GM19238 (cell line): ENCODE measurements around the gene ACIN1.

Experiments
- DNase-seq: peaks from one replicate; pipeline ENCODE4 v3.0.0; 2011; ENCODE audit warnings: low spot score; ENCODE audit not compliant: insufficient read length

ACIN1 gene

DNA sequence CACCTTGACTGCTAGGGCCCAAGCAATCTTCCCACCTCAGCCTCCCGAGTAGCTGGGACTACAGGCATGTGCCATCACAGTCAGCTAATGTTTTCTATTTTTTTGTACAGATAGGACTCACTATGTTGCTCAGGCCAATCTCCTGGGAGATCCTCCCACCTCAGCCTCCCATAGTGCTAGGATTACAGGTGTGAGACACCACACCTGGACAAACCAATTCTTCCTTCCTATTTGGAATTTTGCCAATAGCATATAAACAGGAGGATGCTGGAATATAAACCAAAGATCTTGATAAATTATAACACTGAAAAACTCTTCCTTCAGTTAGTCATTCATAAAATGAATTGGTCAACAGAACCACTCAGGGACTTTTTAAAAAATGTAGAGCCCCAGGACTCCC, 8.4 kb downstream of the ACIN1 start:
- no peak for DNase-seq

DNA sequence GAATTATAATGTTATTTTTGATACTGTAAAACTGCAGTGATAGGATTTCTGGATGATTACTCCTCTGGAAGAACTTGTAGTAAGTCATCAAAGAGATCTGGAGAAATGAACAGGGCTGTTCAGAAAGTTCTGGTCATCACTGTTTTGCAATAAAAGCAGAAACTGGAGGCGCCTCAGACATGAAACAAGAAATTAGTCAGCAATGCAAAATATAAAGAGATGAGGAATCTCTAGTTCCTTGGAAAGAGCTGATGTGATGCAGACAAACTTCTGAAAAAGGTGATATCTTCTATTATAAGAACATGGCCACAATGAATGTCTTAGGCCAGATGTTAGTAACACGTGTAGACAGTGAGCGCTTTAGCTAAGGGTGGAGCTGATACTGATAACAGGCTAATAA, 9.5 kb downstream of the ACIN1 start:
- DNase-seq: no peak

DNA sequence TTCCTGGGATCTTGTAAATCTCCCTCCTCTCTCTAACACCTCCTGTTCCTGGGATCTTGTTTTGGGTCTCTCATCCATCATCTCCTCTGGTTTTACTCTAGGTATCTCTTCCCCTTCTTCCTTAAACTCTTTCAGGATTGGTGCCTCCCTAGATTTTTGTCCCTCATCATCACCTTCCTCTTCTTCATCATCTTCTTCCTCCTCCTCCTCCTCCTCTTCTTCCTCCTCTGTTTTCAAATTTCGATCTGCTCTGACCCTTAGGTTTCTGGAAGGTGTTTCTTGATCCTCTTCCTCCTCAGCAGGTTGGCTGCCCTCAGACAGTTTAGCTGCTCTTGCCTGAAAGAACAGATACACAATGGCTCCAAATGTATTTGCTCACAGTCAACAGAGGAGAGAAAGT, 14.5 kb downstream of the ACIN1 start:
- no peak for DNase-seq

DNA sequence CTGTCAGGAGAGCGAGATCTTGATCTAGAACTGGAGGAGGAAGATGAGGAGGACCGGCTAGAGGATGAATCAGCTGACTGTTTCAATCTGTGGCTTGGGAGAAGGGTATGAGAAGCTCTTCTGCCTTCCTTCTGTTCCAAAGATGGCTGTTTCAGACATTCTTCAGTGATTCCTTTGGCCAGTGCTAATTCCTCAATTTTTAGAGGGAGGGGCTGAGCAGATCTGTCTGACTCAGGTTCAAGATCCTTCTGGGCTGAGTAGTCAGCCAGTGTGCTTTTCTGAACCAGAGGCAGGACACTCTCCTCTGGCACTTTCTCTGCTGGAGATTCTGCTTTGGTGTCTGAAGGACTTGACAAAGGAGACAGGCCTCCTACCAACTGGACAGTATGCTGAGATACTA, 15.2 kb downstream of the ACIN1 start:
- no peak for DNase-seq

DNA sequence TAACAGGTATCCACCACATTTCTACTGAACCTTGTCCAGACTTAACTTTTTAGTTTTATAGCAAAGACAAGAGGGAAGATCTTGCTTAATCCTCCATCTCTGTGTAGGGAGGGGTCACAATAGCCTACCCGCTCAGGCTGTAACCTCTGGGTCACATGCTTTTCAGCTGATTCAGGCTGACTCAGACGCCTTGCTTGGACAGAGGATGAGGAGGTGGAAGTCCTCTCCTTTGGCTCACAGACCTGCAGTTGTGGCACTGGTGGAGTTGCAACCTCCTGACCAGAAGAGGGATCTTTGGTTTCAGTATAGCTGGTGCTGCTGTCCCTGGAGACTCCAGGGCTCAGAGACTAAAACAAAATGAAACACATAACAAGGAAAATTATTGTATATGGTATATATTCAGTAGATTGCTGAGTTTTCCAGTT, 16.2 kb downstream of the ACIN1 start:
- DNase-seq: no peak

DNA sequence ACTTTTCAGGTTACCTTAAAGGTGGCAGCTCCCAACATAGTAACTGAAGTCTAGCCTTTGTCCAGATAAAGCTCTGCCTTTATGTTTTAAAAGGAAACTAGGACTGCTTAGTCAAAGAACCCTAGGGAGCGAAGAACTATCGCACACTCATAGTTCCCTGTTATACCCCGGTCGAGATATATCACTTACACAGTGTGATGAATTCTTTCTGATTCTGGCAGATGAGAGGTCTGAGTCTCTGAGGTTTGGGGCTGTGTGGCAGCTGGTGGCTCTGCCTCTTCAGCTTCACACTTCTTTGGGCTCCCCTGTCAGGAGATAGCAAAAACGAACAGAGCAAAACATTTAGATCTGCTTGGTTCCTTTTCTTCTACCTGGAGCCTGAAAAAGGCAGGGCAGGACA, 17.0 kb downstream of the ACIN1 start:
- DNase-seq: no peak

DNA sequence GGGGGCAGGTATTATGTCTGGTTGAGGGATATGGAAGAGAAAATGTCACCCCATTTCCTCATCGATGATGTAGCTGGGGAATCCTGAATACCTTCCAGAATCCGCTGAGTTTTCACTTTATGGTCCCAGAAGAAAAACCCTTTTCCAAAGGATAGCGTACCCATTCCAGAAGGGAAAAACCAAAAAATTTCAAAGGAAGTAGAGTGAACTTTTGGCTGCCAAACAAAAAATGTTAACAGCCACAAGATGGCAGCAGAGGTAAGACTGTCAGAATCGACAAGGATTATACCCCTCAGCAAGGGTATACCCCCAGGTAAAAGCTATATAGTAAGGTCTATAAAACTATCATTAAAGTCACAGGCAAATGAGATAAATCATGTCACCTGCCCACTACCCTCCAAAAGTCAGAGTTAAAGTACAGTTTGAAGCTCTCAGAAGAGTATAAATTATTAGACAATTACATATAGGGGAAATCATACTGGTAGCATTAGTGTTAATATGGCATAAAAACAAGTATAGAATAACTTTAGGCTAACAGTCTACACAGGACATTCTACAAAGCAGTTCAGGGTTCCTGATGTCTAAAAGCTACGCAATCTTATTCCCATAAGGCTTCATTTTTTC, 18.0 kb downstream of the ACIN1 start:
- DNase-seq: no peak

DNA sequence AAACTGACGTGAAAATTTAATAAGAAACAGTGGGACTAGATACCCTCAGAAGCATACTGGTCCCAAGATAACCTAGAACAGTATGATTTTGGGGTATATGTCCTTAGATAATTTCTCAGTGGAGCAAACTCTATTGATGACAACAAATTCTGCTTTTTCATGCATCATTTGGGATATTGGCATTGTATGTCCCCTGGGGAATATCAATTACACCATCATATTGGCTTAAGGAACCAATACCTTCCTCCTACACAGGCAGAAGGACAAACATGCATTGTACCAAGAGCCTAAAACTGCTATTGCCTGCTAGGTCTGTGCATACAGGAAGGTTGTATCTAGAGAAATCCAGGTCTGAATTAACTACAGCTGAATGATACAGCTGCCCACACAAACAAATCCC, 20.0 kb downstream of the ACIN1 start:
- no peak for DNase-seq

DNA sequence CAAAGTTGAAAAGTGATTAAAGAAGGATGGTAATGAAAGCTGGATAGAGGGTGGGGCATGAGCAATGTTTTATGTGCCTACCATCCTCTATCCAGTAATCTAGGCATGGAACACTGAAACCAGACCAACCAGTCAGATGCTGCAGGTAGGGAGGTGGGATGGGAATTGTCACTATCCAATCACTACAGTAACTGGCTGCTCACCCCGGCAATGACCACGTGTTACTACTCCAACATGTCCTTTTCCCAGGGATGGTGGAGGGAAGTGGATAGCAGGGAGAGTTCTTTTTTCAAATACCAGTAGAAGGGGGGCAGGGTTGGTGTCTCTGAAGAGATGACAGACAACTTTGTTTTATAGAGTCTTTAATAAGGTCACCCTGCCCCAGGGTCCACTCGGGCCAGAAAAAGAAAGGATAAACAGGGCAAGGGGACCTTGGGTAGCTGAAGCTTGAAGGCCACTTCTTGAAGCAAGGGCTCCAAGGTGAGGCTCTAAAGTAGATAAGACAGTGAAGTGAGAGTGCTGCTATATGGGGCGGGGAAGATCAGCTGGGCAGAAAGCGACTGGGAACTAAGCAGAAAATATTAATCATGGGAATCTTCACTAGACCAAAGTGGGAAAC, 22.9 kb downstream of the ACIN1 start:
- DNase-seq: no peak

DNA sequence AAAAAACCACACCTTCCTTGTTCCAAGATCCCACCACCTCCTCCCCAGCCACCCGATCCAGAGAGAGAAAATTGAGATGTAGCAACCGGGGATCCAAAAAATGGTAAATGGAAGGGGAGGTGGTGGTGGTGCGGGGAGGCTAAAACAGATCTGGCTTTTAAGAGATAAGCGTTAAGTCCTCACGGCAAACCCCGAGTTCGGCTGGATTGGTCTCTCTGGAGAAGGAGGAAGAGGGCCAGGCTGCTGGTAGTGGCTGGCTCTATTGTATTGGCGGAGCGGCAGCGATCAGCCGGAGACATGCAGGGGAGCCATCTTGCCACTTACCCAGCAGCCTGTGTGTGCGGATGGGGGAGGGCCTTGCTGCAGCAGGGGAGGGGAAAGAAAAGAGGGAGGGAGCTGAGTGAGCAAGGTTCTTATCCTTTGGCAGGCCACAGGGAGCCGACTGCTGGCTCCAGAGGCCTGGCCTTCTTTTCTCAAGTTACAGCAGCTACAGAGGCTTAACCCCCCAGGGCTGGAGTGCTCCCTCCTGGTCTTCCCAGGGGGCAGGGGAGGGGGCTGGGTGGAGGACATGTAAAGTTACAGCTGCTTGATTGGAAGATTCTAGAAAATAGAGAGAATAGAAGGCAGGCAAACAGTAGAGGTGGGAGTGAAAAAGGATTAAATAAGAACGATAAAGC, 23.6 kb downstream of the ACIN1 start:
- DNase-seq: peak; percentile 86

DNA sequence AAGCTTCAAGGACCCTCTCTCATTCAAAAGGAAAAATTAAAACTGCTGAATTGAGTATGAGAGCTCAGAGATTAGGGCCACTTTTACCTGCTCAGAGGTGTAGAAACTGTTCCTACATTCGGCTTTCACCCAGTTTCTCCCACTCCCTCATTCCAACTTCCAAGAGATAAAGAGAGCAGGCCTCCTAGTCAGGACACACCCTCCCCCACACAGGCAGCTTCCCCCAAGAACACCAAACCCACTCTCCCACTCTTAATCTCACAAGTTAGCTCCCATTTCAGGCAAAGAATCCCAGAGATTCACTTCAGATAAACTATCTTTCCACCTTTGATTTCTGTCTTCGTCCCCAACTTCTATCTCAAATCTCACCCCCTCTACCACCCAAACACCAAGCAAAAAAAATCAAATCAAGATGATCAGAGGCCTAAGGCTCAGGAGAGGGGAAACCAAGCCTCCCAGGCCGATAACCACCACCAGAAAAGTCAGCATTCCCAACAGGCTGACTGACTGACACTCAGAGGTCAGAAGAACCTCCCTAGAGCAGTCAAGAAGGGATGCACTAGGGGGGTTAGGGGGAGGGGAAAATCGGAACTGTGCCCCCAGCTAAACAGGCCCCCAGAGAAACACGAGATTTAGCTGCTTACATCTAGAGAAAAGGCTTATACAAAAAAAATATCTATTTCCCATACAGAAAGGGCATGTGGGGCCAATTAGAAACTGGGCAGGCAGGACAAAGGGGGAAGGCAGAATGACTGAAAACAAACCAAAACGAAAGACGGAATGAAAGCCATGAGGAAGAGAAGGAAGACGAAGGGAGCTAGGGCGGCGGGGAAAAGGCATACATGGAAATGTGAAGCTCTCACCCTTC, 24.4 kb downstream of the ACIN1 start:
- DNase-seq: no peak

DNA sequence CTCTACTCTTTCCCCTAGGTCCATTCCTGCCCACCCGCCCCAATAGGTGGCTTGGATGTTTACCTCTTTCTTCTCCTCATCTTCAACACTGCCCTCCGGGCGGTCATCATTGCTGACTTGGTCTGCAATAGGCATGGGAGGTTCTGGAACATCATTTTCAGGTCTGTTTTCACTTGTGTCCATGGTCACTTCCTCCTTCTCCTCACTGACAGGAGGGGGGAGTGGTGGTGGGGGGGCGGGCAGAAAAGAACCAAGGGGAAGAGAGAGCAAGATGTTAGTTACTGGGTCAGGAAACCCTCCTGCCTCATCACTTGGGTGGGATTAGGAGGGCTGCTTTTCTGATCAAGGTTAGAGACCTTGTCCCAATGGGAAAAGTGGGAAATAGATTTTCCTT, 25.5 kb downstream of the ACIN1 start:
- DNase-seq: no peak

DNA sequence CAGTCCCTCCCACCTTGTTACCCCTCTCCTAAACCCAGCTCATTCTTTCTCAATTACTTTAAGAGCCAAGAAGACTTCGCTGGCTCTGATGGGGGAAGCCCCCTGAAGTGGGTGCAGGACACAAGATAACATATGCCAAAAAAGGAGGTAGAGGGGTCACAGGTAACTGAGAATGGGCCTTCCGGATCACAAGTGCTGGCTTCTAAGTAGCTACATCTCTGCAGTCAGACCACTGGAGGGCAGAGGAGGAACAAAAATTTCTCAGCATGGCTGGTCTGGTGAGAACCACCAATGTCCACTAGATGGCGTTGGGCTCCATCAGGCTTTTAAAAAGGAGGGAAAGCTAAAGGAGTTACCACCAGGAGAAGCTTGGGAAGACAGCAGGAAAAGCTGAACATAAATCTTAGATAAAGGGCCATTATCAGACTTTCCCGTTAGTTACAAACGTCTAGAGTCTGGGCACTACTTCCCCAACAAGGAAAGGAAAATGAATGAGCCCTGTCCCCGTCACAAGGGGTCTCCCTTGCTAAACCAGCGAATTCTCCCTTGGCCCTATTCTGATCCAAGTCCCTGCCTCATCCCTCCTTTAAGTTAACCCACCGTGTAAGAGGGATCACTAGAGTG, 26.0 kb downstream of the ACIN1 start:
- DNase-seq: peak; percentile 84

DNA sequence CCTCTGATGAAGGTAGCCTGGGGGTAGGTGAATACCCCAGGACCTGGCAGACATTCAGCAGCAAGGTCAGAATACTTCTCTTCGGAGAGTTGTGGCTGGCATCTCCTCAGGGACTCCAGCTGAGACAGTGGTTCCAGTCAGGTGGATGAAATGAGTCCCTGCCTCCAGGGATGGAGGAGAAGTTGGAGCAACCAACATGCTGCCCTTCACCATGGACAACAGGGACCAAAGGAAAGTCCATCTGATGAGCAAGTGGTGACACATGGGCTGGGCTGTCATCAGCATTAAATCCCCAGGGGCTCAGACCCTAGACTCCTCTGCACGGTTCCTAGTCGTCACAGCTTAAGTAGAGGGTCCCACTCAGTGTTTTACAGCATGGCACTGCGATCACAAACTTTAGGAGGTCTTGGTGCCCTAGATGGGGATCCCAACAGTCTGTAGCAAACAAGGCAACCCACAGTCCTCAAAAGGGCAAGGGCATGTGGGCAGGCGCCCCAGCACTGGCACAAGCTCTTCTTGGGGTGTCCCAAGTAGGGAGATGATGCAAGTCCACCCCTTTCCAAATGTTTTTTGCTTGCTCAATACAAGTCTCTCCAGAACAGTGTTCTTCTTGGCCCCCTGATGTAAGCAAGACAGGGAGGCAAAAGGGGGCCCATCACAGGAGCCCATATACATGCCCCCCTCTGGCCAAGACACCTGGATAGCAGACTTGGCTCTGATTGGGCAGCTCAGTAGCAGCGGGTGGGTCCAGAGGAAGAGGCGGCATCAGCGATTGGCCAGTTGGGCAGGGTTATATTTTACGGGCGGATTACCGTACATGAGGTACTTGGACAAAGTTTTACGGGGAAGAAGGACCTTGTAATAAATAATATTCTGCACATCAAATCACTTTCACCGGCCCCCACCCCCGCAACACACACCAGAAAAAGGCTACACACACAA, 26.8 kb downstream of the ACIN1 start:
- DNase-seq: no peak

DNA sequence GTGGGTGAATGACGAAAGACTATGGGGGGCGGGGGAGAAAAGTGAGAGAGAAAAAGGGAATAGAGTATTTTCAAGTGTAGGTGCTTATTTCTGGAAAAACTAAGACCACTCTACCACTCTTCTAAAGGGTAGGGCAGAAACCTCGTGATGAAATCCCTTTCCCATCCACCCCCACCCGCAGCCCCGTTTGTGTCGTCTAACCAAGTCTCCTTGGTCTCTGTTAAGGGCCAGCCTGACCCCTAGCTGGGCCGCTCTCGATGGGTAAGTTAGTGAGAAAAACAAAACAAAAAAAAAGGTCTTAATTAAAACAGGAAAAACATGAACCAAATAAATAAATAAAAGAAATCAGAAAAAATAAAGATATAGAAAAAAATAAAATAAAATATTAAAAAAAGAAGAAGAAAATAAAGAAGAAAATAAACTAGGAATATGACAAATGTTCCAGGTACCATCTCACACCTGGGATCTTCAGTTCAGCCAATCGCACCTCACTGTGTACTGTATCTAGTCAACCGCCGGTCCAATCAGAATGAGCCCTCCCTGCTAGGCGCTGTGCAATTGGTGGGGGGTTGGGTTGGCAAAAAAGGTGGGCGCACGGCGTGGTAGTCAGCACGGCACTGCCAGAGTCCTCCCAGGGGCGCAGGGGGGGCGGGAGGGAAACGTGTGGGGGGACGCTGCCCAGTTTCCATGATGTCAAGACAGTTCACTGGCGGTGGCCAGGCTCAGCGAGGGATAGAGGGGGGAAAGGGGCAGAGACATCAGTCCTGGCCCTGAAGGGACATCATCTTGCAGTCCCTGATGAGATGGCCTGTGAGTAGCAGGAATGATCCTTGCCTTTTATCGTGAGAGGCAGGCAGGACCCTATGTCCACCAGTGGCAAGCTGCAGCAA, 27.8 kb downstream of the ACIN1 start:
- no peak for DNase-seq

DNA sequence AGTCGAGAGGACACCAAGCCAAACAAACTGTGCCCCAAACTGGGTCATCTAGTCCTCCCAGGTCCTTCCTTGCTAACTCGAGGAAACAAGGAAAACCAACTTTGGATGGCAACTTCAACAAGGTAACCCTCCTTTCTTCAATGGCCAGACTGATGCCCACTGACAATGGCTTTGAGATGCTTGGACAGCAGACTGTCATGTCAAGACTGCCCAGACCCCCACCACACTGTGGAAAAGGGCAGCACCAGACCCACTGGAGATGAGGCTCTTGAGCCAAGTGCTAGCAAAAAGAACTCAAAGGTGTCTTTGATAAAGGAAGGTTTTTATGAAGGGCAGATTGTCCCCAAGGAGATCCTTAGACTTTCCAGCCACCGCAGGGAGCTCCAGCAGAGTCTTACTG, 28.6 kb downstream of the ACIN1 start:
- DNase-seq: no peak

DNA sequence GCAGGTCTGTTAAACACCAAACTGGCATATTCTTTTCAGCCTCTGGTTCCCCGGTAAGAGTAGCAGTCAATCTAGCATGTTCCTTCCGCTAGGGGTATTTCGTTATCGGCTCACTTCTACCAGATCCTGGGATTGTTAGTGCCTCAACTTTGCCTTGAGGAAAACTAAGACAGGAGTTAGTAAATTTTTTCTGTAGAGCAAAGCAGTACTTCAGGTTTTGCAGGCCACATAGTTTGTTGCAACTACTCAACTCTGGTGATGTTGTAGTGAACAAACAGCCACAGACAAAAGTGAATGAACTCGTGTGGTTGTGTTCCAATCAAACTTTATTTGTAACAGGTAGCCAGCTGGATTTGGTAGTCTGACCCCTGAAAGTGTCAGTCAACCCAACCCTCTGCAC, 31.3 kb downstream of the ACIN1 start:
- DNase-seq: no peak

DNA sequence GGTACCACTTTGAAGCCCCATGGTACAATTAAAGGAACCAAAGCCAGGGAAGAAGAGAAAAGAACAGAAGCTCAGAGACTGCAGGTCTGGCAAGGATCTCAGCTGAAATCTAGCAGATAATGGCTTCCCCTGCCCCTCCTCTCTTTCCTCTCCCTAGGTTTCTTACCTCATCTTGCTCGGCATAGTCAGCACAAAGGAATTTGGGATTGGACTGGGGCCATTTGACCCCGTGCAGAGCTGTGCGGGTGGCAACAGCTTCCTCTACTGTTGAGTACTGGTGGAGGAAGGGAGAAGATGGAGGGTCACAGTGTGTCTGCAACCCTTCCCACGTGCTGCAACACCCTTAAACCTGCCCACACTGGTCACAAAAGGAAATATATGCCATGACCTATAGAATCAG, 32.9 kb downstream of the ACIN1 start:
- DNase-seq: no peak

DNA sequence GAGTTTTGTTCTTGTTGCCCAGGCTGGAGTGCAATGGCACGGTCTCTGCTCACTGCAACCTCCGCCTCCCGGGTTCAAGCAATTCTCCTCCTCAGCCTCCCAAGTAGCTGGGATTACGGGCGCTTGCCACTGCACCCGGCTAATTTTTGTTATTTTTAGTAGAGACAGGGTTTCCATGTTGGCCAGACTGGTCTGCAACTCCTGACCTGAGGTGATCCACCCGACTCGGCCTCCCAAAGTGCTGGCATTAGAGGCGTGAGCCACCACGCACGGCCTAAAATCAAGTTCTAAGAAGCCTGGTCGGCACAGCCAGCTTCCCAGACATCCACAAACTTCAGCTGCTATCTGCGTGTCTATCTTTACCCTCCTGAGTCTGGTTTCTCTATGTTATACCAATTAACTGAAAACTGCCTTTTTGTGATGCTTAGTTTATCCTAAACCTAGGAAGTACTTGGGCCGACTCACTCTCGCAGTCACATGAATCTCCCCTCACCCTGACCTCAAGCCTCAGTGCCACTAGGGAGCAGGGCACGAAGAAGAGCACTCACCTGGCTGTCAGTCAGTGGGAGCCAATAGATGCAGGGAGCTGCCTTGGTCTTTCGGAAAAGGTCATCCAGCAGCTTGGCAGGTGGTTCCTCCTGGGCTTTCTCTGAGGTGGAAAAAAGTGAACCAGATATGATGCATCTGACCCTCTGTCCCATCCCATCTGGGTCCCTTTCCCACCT, 34.2 kb downstream of the ACIN1 start:
- DNase-seq: no peak
